DOHH2 (cell line): ENCODE data around the gene ZNF683.
"Not testable (repeated sequence)": the region's sequence is repeated elsewhere in the genome, so short reads cannot be mapped to it uniquely, and the experiment has no call there.

Experiments
- H3F3A ChIP-seq: fragments of 200-600 bp; sonication (generic), shearing (Covaris generic); 2 replicates; pipeline ENCODE4 v1.6.0; 2016; ENCODE audit warnings: antibody characterized with exemption, mild to moderate bottlenecking; ENCODE audit not compliant: control insufficient read depth, insufficient read depth
- H3K27ac ChIP-seq: fragments of 200-600 bp; sonication (generic); 2 replicates; pipeline ENCODE4 v1.5.1; 2014; ENCODE audit warnings: low read depth, mild to moderate bottlenecking, low read length, moderate library complexity
- H3K27me3 ChIP-seq: fragments of 200-600 bp; sonication (generic); 2 replicates; pipeline ENCODE4 v1.6.1; 2014; ENCODE audit warnings: mild to moderate bottlenecking, low read length, mixed read lengths; ENCODE audit not compliant: control insufficient read depth
- H3K36me3 ChIP-seq: fragments of 200-600 bp; sonication (generic); 2 replicates; pipeline ENCODE4 v1.6.1; 2014; ENCODE audit warnings: mild to moderate bottlenecking, low read length, moderate library complexity, mixed read lengths; ENCODE audit not compliant: control insufficient read depth
- H3K4me1 ChIP-seq: fragments of 200-600 bp; sonication (generic); 2 replicates; pipeline ENCODE4 v1.6.1; 2014; ENCODE audit warnings: mild to moderate bottlenecking, low read length, mixed read lengths; ENCODE audit not compliant: control insufficient read depth
- H3K4me2 ChIP-seq: fragments of 200-600 bp; sonication (generic); 2 replicates; pipeline ENCODE4 v1.6.0; 2014; ENCODE audit warnings: mild to moderate bottlenecking, low read length, moderate library complexity
- H3K4me3 ChIP-seq: fragments of 200-600 bp; sonication (generic); 2 replicates; pipeline ENCODE4 v1.5.1; 2014; ENCODE audit warnings: mild to moderate bottlenecking, low read length, mixed read lengths
- H3K79me2 ChIP-seq: fragments of 200-600 bp; sonication (generic); 2 replicates; pipeline ENCODE4 v1.6.1; 2014; ENCODE audit warnings: mild to moderate bottlenecking, low read length, mixed read lengths; ENCODE audit not compliant: control insufficient read depth
- H3K9me2 ChIP-seq: fragments of 200-600 bp; sonication (generic); replicated peaks from 2 replicates; pipeline ENCODE4 v1.6.1; 2014; ENCODE audit warnings: mild to moderate bottlenecking, low read length, mixed read lengths; ENCODE audit not compliant: control insufficient read depth
- H3K9me3 ChIP-seq: fragments of 200-600 bp; sonication (generic); 2 replicates; pipeline ENCODE4 v1.6.1; 2014; ENCODE audit warnings: antibody characterized with exemption, low read length, mixed read lengths; ENCODE audit not compliant: control insufficient read depth, insufficient read depth
- H4K20me1 ChIP-seq: fragments of 200-600 bp; sonication (generic); 2 replicates; pipeline ENCODE4 v1.6.0; 2014; ENCODE audit warnings: low read depth, mild to moderate bottlenecking, antibody characterized with exemption, low read length, moderate library complexity; ENCODE audit not compliant: control insufficient read depth, insufficient read depth
- CTCF ChIP-seq: fragments of 200-600 bp; sonication (generic); IDR thresholded peaks from one replicate; pipeline ENCODE4 v1.5.1; 2014; ENCODE audit warnings: antibody characterized with exemption, mild to moderate bottlenecking, low read depth, low read length; ENCODE audit not compliant: poor library complexity, severe bottlenecking
- EZH2phosphoT487 ChIP-seq: fragments of 200-600 bp; sonication (generic); IDR thresholded peaks from 2 replicates; pipeline ENCODE4 v1.6.1; 2017; ENCODE audit warnings: borderline replicate concordance, mild to moderate bottlenecking, antibody characterized with exemption, low read length, moderate library complexity, mixed read lengths

ZNF683 gene

GRCh38 chr1:26378088-26378878 is 5.7 kb upstream of the ZNF683 start:
- TF ChIP-seq CTCF (no peak), EZH2phosphoT487 (no peak)
- Histone ChIP-seq H3K9me3 (no peaks in the 10 kb centered on the region), H3K4me3 (no peak overlapping the region), H3K36me3 (no peaks in the 10 kb centered on the region), H3K79me2 (no peaks in the 10 kb centered on the region), H3K9me2 (no peaks in the 10 kb centered on the region), H3K4me1 (peaks cover 9% of the 10 kb centered on the region), H4K20me1 (no peaks in the 10 kb centered on the region), H3F3A (no peaks in the 10 kb centered on the region), H3K4me2 (no peak overlapping the region), H3K27ac (no peak overlapping the region), H3K27me3 (peaks cover 24% of the 10 kb centered on the region)

GRCh38 chr1:26376050-26376449 is 3.5 kb upstream of the ZNF683 start:
- Histone ChIP-seq H3K27ac (no peak overlapping the region), H3K9me3 (no peaks in the 10 kb centered on the region), H3K4me2 (no peak overlapping the region), H3K9me2 (no peaks in the 10 kb centered on the region), H3K27me3 (peaks cover 24% of the 10 kb centered on the region), H4K20me1 (no peaks in the 10 kb centered on the region), H3K79me2 (no peaks in the 10 kb centered on the region), H3K4me3 (no peak overlapping the region), H3F3A (no peaks in the 10 kb centered on the region), H3K4me1 (peaks cover 12% of the 10 kb centered on the region), H3K36me3 (no peaks in the 10 kb centered on the region)
- no peak for TF ChIP-seq CTCF
- no peak for TF ChIP-seq EZH2phosphoT487

- H3K36me3 ChIP-seq, result no peaks in the 10 kb centered on the region
- no peaks in the 10 kb centered on the region for H4K20me1 ChIP-seq
- no peaks in the 10 kb centered on the region for H3K9me3 ChIP-seq
- H3K9me2 ChIP-seq, result no peaks in the 10 kb centered on the region
- H3K27me3 ChIP-seq, result peaks cover 24% of the 10 kb centered on the region
- peak overlapping the region; percentile 21; the same call in 1 of the 2 replicates for H3K4me2 ChIP-seq
- no peaks in the 10 kb centered on the region for H3F3A ChIP-seq
- no peak overlapping the region for H3K27ac ChIP-seq
- H3K4me1 ChIP-seq, result peaks cover 12% of the 10 kb centered on the region
- no peaks in the 10 kb centered on the region for H3K79me2 ChIP-seq
- no peak overlapping the region for H3K4me3 ChIP-seq
- no peak for TF ChIP-seq EZH2phosphoT487
- TF ChIP-seq CTCF, result no peak
Observed at GRCh38 chr1:26375081-26375480, 2.5 kb upstream of the ZNF683 start.

DNA sequence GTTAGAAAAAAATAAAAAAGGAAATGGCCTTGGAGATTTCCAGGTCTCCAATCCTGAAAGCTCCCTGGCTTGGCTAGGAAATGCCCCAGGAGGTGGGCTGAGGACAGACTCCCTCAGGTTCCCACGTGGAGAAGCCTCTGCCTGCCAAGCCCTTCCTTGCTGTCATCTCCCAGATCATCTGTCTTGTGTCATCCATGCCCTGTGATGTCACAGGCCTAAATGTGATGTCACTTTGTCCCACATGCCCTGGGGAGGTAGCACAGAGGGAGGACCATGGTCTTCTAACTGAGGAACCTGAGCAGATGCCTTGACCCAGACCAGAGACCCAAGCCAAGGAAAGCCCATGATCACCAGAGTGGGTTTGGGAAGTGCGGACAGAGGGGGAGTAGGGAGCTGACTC is 1.8 kb upstream of the ZNF683 start:
- H3K4me2 ChIP-seq, H3F3A ChIP-seq, H3K36me3 ChIP-seq, H3K79me2 ChIP-seq, H3K27ac ChIP-seq, H4K20me1 ChIP-seq, H3K9me2 ChIP-seq, H3K9me3 ChIP-seq, H3K4me3 ChIP-seq: not testable (repeated sequence)
- peaks cover 12% of the 10 kb centered on the region for H3K4me1 ChIP-seq
- H3K27me3 ChIP-seq, result peaks cover 24% of the 10 kb centered on the region
